H9 (cell line): Measurements from ENCODE around the gene CELF4. TPM values are rescaled to one million over a fixed set of nuclear protein-coding genes. Genes with fewer than 3 reads are reported as not detected.

Experiments used
- DNase-seq: peaks from one replicate; pipeline ENCODE4 v3.0.0-alpha.2; 2017
- H2AFZ ChIP-seq: one replicate; pipeline ENCODE4 v1.6.1; 2013; ENCODE audit warnings: mild to moderate bottlenecking, low read length, control low read depth, moderate library complexity
- H2AK5ac ChIP-seq: 2 replicates; pipeline ENCODE4 v1.6.1; 2013; ENCODE audit warnings: low read length, control low read depth, mixed read lengths; ENCODE audit not compliant: insufficient read length
- H2BK120ac ChIP-seq: one replicate; pipeline ENCODE4 v1.6.1; 2013; ENCODE audit warnings: low read depth, mild to moderate bottlenecking, low read length, control low read depth, inconsistent platforms; ENCODE audit not compliant: poor library complexity, severe bottlenecking
- H2BK12ac ChIP-seq: 2 replicates; pipeline ENCODE4 v1.6.1; 2013; ENCODE audit warnings: low read length, control low read depth, mixed read lengths, low read depth; ENCODE audit not compliant: insufficient read length
- H2BK15ac ChIP-seq: 2 replicates; pipeline ENCODE4 v1.6.1; 2013; ENCODE audit warnings: low read depth, low read length, control low read depth
- H2BK20ac ChIP-seq: one replicate; pipeline ENCODE4 v1.6.1; 2013; ENCODE audit warnings: low read depth, mild to moderate bottlenecking, low read length, control low read depth, inconsistent platforms; ENCODE audit not compliant: poor library complexity, severe bottlenecking
- H2BK5ac ChIP-seq: 2 replicates; pipeline ENCODE4 v1.6.1; 2013; ENCODE audit warnings: low read length, control low read depth, mixed read lengths; ENCODE audit not compliant: insufficient read length
- H3K14ac ChIP-seq: 2 replicates; pipeline ENCODE4 v1.6.1; 2013; ENCODE audit warnings: low read length, control low read depth; ENCODE audit not compliant: insufficient read depth
- H3K18ac ChIP-seq: 2 replicates; pipeline ENCODE4 v1.6.1; 2013; ENCODE audit warnings: low read depth, mild to moderate bottlenecking, mixed read lengths, low read length, control low read depth; ENCODE audit not compliant: insufficient read length
- H3K23ac ChIP-seq: 2 replicates; pipeline ENCODE4 v1.6.1; 2013; ENCODE audit warnings: low read length, control low read depth, mixed read lengths, low read depth; ENCODE audit not compliant: insufficient read length
- H3K23me2 ChIP-seq: 2 replicates; pipeline ENCODE4 v1.6.1; 2013; ENCODE audit warnings: low read depth, mild to moderate bottlenecking, mixed read lengths, low read length, control low read depth; ENCODE audit not compliant: insufficient read length, poor library complexity, severe bottlenecking
- H3K27ac ChIP-seq: 2 replicates; pipeline ENCODE4 v1.5.1; 2013; ENCODE audit warnings: low read length, control low read depth, mixed read lengths, low read depth; ENCODE audit not compliant: insufficient read length
- H3K27me3 ChIP-seq: 2 replicates; pipeline ENCODE4 v1.6.1; 2013; ENCODE audit warnings: low read length, control low read depth, inconsistent platforms; ENCODE audit not compliant: insufficient read depth
- H3K4ac ChIP-seq: 2 replicates; pipeline ENCODE4 v1.6.1; 2013; ENCODE audit warnings: low read depth, mild to moderate bottlenecking, control low read depth, inconsistent platforms, low read length, moderate library complexity
- H3K4me1 ChIP-seq: 2 replicates; pipeline ENCODE4 v1.6.1; 2013; ENCODE audit warnings: low read length, control low read depth, inconsistent platforms; ENCODE audit not compliant: insufficient read depth
- H3K4me2 ChIP-seq: 2 replicates; pipeline ENCODE4 v1.6.1; 2013; ENCODE audit warnings: low read length, control low read depth, mixed read lengths; ENCODE audit not compliant: insufficient read length, insufficient read depth
- H3K56ac ChIP-seq: 2 replicates; pipeline ENCODE4 v1.6.1; 2013; ENCODE audit warnings: low read depth, mild to moderate bottlenecking, mixed read lengths, low read length, control low read depth; ENCODE audit not compliant: insufficient read length
- H3K79me1 ChIP-seq: 2 replicates; pipeline ENCODE4 v1.6.1; 2013; ENCODE audit warnings: low read depth, mild to moderate bottlenecking, moderate library complexity, low read length, control low read depth, inconsistent platforms; ENCODE audit not compliant: insufficient read depth, poor library complexity, severe bottlenecking
- H3K79me2 ChIP-seq: 2 replicates; pipeline ENCODE4 v1.6.1; 2013; ENCODE audit warnings: low read length, control low read depth, inconsistent platforms; ENCODE audit not compliant: insufficient read depth
- H3K9ac ChIP-seq: 2 replicates; pipeline ENCODE4 v1.6.1; 2013; ENCODE audit warnings: low read length, control low read depth, mixed read lengths; ENCODE audit not compliant: insufficient read length; ENCODE audit errors: extremely low read depth
- H3K9me3 ChIP-seq: one replicate; pipeline ENCODE4 v1.6.1; 2013; ENCODE audit warnings: low read depth, low read length, inconsistent platforms; ENCODE audit not compliant: control insufficient read depth
- H3T11ph ChIP-seq: one replicate; pipeline ENCODE4 v1.6.1; 2013; ENCODE audit warnings: mild to moderate bottlenecking, low read length, control low read depth, inconsistent platforms
- H4K20me1 ChIP-seq: one replicate; pipeline ENCODE4 v1.6.1; 2013; ENCODE audit not compliant: control insufficient read depth, insufficient read length, insufficient read depth
- H4K5ac ChIP-seq: 2 replicates; pipeline ENCODE4 v1.6.1; 2013; ENCODE audit warnings: low read depth, mild to moderate bottlenecking, mixed read lengths, low read length, control low read depth; ENCODE audit not compliant: insufficient read length
- H4K8ac ChIP-seq: replicated peaks from 2 replicates; pipeline ENCODE4 v1.6.1; 2013; ENCODE audit warnings: low read length, control low read depth, mixed read lengths, low read depth; ENCODE audit not compliant: insufficient read length
- H4K91ac ChIP-seq: 2 replicates; pipeline ENCODE4 v1.6.1; 2013; ENCODE audit warnings: low read depth, mild to moderate bottlenecking, moderate library complexity, mixed read lengths, low read length, control low read depth; ENCODE audit not compliant: insufficient read length
- H3K27ac Mint-ChIP-seq, 3 experiments: 2 replicates in 2 of 3; 3 replicates in 1 of 3; pipeline ENCODE4 v1.8.0; 2020 to 2021; ENCODE audit warnings: mixed read lengths in 3 of 3, mild to moderate bottlenecking in 1 of 3, moderate library complexity in 1 of 3
- H3K27me3 Mint-ChIP-seq: 2 replicates; pipeline ENCODE4 v1.8.0; 2021; ENCODE audit warnings: low read depth, mild to moderate bottlenecking, moderate library complexity, mixed read lengths
- H3K36me3 Mint-ChIP-seq, 3 experiments: 2 replicates in 2 of 3; 3 replicates in 1 of 3; pipeline ENCODE4 v1.8.0; 2020 to 2021; ENCODE audit warnings: low read depth in 3 of 3, mixed read lengths in 3 of 3; ENCODE audit not compliant: insufficient read depth in 1 of 3
- H3K4me1 Mint-ChIP-seq, 2 experiments: 2 replicates each; pipeline ENCODE4 v1.8.0; 2020; ENCODE audit warnings: mixed read lengths in 2 of 2
- H3K4me3 Mint-ChIP-seq, 2 experiments: 2 replicates in 1 of 2; 3 replicates in 1 of 2; pipeline ENCODE4 v1.8.0; 2020 to 2021; ENCODE audit warnings: mild to moderate bottlenecking in 2 of 2, mixed read lengths in 2 of 2, moderate library complexity in 1 of 2
- H3K9me3 Mint-ChIP-seq, 2 experiments: 2 replicates in 1 of 2; 3 replicates in 1 of 2; pipeline ENCODE4 v1.8.0; 2020; ENCODE audit warnings: mild to moderate bottlenecking in 2 of 2, mixed read lengths in 2 of 2, moderate library complexity in 1 of 2
- CTCF ChIP-seq: fragments of 200-600 bp; sonication (generic); conservative IDR thresholded peaks from 3 replicates; pipeline ENCODE4 v1.8.0; 2021; ENCODE audit warnings: antibody characterized with exemption, mild to moderate bottlenecking
- WGBS: extraction: QIAGEN DNeasy Blood & Tissue Kit; methylation state at CpG from one replicate; pipeline ENCODE4 v1.1.7; 2013; ENCODE audit warnings: missing lambda C conversion rate, low lambda C conversion rate, mixed read lengths; ENCODE audit not compliant: insufficient read length; ENCODE audit errors: extremely low coverage; 5-methylcytosine and 5-hydroxymethylcytosine counted together
- total RNA-seq: library from RNA; stranded (reverse); gene quantifications from 2 replicates; pipeline ENCODE4 v1.2.1, GENCODE V29; 2021

CELF4 gene
- total RNA-seq, 1 experiment from 2014 or later, result 1.1 TPM

- Histone ChIP-seq H3K18ac (no peak overlapping the region), H3K27ac (no peak overlapping the region), H4K5ac (no peak overlapping the region), H4K20me1 (no peaks in the 10 kb centered on the region), H2AFZ (no peak overlapping the region), H3K4ac (no peak overlapping the region), H3K79me1 (no peaks in the 10 kb centered on the region), H3K14ac (peak overlapping the region; percentile 9; the same call in 1 of the 2 replicates), H3K56ac (no peak overlapping the region), H3K27me3 (no peaks in the 10 kb centered on the region), H2BK120ac (no peak overlapping the region), H2BK5ac (no peak overlapping the region), H3K4me2 (no peak overlapping the region), H2AK5ac (no peak overlapping the region), H4K91ac (no peak overlapping the region), H3T11ph (no peak overlapping the region), H2BK20ac (no peak overlapping the region), H3K23me2 (no peaks in the 10 kb centered on the region), H2BK12ac (no peak overlapping the region), H2BK15ac (no peak overlapping the region), H4K8ac (no peak overlapping the region), H3K23ac (no peak overlapping the region), H3K9ac (no peak overlapping the region), H3K9me3 (no peaks in the 10 kb centered on the region), H3K79me2 (no peaks in the 10 kb centered on the region), H3K4me1 (peaks cover 2% of the 10 kb centered on the region; the same call in 1 of the 2 replicates)
- no peak overlapping the region; a peak in 1 of 7 replicates for H3K27ac Mint-ChIP-seq
- peaks cover 12% of the 10 kb centered on the region for H3K27me3 Mint-ChIP-seq
- no peaks in the 10 kb centered on the region for H3K36me3 Mint-ChIP-seq
- no peak overlapping the region for H3K4me3 Mint-ChIP-seq
- DNase-seq, result no peak
- H3K9me3 Mint-ChIP-seq, result peaks cover 0 to 3% of the 10 kb centered on the region in 2 experiments; a peak in 3 of 5 replicates
- no peak for TF ChIP-seq CTCF
- peaks cover 36 to 62% of the 10 kb centered on the region in 2 experiments for H3K4me1 Mint-ChIP-seq
- WGBS, result no CpG with 5 or more reads among the region's 22 CpGs
Measured at GRCh38 chr18:37447962-37448888, 117.4 kb downstream of the CELF4 start.
